K562 (cell line): Measurements from ENCODE around the gene COASY. TPM values are rescaled to one million over a fixed set of nuclear protein-coding genes. Genes with fewer than 3 reads are reported as not detected.

Experiments used
- GTF2E2 ChIP-seq: fragments of 200-800 bp; sonication (Bioruptor generic); IDR thresholded peaks from 2 replicates; pipeline ENCODE4 v1.6.1; 2016; ENCODE audit warnings: missing genetic modification characterization, missing compliant biosample characterization
- L3MBTL2 ChIP-seq: fragments of 450-650 bp; IDR thresholded peaks from 2 replicates; pipeline ENCODE4 v1.6.1; 2016; ENCODE audit warnings: mild to moderate bottlenecking, moderate library complexity
- polyA plus RNA-seq, 8 experiments: library from polyadenylated mRNA; depleted of rRNA in 4 of 8; stranded (reverse) in 5 of 8; unstranded in 3 of 8; fragments of >200 nt; fragmentation: Nextera tagmentation in 2 of 8; fragmentation: Illumina TruSeq in 1 of 8; extraction: Ambion mirVana in 2 of 8; extraction: Trizol in 1 of 8; gene quantifications; 2 replicates each; pipeline versions ENCODE4 v1.2.1 to v1.2.3, GENCODE V29; 2011 to 2014; ENCODE audit warnings: inconsistent platforms in 1 of 8, missing spikeins in 1 of 8
- total RNA-seq, 7 experiments: library from RNA; depleted of rRNA in 6 of 7; stranded (reverse); fragments of >200 nt in 6 of 7; fragmentation: Illumina TruSeq in 2 of 7; extraction: Trizol in 2 of 7; gene quantifications; 2 replicates each; pipeline versions ENCODE4 v1.2.1 to v1.2.3, GENCODE V29; 2011 to 2021; ENCODE audit warnings: low replicate concordance in 1 of 7
- TF ChIP-seq, protein P1 (sequence below), 2 experiments: fragments of 450-650 bp; formaldehyde crosslinking in 1 of 2; IDR thresholded peaks; 2 replicates each; pipeline versions ENCODE4 v1.4.0 to v1.6.1; 2014 to 2020; ENCODE audit warnings: mild to moderate bottlenecking in 2 of 2, borderline replicate concordance in 1 of 2, low read depth in 1 of 2
- TF ChIP-seq, protein P2 (sequence below): fragments of 250-450 bp; sonication (Bioruptor Pico); IDR thresholded peaks from 2 replicates; pipeline ENCODE4 v1.5.0; 2020; ENCODE audit warnings: mild to moderate bottlenecking
- TF ChIP-seq, protein P3 (sequence below), 3 experiments: fragments of 200-800 bp in 1 of 3; fragments of 250-450 bp in 1 of 3; fragments of 450-650 bp in 1 of 3; sonication (Bioruptor Pico) in 1 of 3; sonication (Bioruptor generic) in 1 of 3; formaldehyde crosslinking in 1 of 3; IDR thresholded peaks; 2 replicates each; pipeline versions ENCODE4 v1.6.1 to v1.8.0; 2016 to 2022; ENCODE audit warnings: mild to moderate bottlenecking in 2 of 3, missing genetic modification characterization in 2 of 3, missing compliant biosample characterization in 1 of 3, moderate library complexity in 1 of 3

COASY gene
- total and polyA plus RNA-seq, 9 of the 15 experiments (the other 6 are each of a cell fraction or from before 2014, with no cell fraction given) = 25.4 to 175 (median 62.3) TPM

DNA sequence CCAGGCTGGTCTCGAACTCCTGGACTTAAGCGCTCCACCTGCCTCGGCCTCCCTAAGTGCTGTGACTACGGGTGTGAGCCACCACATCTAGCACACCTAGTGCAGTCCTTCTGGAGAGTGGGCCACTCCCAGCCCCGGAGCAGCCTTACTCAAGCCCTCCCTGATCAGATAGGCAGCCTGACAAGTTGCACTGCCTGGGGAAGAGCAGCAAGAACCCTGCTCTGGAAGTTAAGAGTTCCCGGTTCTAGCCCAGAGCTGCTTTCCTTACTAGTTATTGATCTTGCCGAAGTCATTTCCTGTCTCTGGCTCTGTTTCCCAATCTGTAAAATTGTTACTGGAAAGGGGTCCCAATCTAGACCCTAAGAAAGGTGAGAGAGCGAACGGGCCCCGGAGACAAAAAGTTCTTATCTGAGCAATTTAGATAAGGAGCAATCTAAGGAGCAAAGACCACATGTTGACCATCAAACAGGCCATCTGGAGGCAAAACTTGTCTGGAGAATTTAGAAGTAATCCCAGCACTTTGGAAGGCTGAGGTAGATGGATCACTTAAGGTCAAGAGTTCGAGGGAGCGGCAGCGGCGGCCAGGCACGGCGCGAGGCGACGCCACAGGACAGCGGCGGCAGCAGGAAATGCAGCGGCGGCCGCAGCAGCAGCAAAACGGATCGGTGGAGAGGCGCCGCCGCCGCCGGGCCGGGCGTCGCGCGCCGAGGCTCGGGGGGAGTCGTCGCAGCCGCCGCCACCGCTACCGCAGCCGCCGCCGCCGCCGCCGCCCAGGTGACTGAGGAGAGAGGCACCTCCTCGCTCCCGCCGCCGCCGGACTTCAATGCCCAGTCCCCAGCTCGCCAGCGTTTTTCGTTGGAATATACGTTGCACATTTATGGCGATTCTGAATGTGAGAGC, 30.2 kb upstream of the COASY start (continued):
- TF ChIP-seq, protein P1, sequence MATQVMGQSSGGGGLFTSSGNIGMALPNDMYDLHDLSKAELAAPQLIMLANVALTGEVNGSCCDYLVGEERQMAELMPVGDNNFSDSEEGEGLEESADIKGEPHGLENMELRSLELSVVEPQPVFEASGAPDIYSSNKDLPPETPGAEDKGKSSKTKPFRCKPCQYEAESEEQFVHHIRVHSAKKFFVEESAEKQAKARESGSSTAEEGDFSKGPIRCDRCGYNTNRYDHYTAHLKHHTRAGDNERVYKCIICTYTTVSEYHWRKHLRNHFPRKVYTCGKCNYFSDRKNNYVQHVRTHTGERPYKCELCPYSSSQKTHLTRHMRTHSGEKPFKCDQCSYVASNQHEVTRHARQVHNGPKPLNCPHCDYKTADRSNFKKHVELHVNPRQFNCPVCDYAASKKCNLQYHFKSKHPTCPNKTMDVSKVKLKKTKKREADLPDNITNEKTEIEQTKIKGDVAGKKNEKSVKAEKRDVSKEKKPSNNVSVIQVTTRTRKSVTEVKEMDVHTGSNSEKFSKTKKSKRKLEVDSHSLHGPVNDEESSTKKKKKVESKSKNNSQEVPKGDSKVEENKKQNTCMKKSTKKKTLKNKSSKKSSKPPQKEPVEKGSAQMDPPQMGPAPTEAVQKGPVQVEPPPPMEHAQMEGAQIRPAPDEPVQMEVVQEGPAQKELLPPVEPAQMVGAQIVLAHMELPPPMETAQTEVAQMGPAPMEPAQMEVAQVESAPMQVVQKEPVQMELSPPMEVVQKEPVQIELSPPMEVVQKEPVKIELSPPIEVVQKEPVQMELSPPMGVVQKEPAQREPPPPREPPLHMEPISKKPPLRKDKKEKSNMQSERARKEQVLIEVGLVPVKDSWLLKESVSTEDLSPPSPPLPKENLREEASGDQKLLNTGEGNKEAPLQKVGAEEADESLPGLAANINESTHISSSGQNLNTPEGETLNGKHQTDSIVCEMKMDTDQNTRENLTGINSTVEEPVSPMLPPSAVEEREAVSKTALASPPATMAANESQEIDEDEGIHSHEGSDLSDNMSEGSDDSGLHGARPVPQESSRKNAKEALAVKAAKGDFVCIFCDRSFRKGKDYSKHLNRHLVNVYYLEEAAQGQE (IDR thresholded peaks at IDR 0.05; ENCODE audit: borderline replicate concordance) = peak; percentile 17; the same call in 1 of the 2 replicates
- TF ChIP-seq, protein P1 (CRISPR knock-in tag; IDR thresholded peaks at IDR 0.05; ENCODE audit: low read depth) = no peak
- TF ChIP-seq L3MBTL2 (peak; percentile 84), GTF2E2 (no peak)
- TF ChIP-seq, protein P2, sequence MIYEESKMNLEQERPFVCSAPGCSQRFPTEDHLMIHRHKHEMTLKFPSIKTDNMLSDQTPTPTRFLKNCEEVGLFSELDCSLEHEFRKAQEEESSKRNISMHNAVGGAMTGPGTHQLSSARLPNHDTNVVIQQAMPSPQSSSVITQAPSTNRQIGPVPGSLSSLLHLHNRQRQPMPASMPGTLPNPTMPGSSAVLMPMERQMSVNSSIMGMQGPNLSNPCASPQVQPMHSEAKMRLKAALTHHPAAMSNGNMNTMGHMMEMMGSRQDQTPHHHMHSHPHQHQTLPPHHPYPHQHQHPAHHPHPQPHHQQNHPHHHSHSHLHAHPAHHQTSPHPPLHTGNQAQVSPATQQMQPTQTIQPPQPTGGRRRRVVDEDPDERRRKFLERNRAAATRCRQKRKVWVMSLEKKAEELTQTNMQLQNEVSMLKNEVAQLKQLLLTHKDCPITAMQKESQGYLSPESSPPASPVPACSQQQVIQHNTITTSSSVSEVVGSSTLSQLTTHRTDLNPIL (CRISPR knock-in tag) = no peak
- TF ChIP-seq, protein P3, sequence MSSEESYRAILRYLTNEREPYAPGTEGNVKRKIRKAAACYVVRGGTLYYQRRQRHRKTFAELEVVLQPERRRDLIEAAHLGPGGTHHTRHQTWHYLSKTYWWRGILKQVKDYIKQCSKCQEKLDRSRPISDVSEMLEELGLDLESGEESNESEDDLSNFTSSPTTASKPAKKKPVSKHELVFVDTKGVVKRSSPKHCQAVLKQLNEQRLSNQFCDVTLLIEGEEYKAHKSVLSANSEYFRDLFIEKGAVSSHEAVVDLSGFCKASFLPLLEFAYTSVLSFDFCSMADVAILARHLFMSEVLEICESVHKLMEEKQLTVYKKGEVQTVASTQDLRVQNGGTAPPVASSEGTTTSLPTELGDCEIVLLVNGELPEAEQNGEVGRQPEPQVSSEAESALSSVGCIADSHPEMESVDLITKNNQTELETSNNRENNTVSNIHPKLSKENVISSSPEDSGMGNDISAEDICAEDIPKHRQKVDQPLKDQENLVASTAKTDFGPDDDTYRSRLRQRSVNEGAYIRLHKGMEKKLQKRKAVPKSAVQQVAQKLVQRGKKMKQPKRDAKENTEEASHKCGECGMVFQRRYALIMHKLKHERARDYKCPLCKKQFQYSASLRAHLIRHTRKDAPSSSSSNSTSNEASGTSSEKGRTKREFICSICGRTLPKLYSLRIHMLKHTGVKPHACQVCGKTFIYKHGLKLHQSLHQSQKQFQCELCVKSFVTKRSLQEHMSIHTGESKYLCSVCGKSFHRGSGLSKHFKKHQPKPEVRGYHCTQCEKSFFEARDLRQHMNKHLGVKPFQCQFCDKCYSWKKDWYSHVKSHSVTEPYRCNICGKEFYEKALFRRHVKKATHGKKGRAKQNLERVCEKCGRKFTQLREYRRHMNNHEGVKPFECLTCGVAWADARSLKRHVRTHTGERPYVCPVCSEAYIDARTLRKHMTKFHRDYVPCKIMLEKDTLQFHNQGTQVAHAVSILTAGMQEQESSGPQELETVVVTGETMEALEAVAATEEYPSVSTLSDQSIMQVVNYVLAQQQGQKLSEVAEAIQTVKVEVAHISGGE (CRISPR knock-in tag; IDR thresholded peaks at IDR 0.05) = no peak
